Right renal cortex interstitium (tissue), 3 donors: ENCODE results near the gene PRDM5. TPM values are rescaled to one million over a fixed set of nuclear protein-coding genes. Genes with fewer than 3 reads are reported as not detected.

Experiments used
- DNase-seq, 3 donors: peaks; one replicate each; pipeline ENCODE4 v3.0.0-alpha.2; 2013; ENCODE audit warnings: low read depth in 3 of 3, low spot score in 2 of 3
- polyA plus RNA-seq, 3 donors: library from polyadenylated mRNA; unstranded; fragments of 120-200 nt; gene quantifications; one replicate each; pipeline ENCODE4 v1.2.1, GENCODE V29; 2013; ENCODE audit not compliant: insufficient read length in 3 of 3

The PRDM5 gene
- polyA plus RNA-seq, result 10 to 100 TPM; 15.4 to 18.5 (median 17.9) TPM

DNA sequence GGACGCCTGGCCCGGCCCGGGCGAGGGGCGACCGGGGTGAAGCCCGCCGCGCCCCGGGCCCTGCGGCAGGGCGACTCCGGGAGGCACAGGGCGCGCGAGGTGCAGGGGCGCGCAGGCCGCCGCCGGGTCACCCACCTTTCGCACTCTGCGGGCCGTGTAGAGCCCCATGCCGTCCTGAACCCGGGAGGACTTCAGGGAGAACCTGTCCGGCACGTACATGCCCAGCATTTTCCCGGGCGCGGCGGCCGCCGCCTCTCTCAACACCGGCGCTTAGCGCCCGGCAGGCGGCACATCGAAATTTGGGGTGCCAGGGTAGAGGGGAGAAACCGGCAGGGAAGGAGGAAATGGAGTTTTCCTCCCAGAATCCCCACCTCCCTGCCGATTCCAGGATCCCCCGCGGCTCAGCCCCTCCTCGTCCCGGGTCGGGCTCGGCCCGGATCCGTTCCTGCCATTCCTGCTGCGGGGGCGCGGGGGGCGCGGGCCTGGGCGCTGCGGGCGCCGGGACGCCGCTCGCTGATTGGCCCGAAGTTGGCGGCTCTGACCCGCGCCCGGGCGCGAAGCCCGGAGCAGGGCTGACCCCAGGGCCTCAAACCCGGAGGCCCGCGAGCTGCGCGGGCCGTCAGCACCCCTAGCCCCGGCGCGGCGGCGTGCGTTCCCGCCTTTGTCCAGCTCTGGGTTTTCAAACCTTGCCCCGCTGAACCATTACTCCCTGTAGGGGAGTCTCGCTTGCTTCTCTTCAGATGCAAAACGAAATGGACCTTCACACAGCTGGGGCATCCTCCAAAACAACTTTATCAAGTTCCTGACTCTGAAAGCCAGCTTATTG is at the start of gene PRDM5:
PRDM5 (minus strand) TSS at position 346 of the 826 bp plus-strand sequence; CDS start at position 228, 118 bp downstream.
- DNase-seq, result peak in 2 of 3 donors; percentile 54 to 63

DNA sequence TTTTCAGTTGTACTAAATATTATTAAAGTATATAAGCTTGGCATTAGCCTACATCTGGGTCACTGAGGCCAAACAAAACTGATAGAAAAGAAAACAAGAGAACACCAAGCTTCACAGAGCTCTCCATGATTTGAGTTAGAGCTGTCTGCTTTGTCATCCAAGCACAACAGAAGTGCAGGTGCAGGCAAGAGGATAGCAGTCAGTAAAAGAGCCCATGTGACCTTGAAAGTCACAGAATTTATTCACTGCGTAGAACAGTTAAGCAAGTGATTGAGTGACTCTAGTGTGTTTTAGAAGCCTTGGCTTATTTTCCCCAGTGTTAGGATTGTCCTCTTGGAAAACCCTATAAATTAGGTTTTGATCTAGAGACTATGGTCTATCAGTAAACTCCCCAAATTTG is 49.4 kb upstream of the PRDM5 start:
- no peak for DNase-seq

DNA sequence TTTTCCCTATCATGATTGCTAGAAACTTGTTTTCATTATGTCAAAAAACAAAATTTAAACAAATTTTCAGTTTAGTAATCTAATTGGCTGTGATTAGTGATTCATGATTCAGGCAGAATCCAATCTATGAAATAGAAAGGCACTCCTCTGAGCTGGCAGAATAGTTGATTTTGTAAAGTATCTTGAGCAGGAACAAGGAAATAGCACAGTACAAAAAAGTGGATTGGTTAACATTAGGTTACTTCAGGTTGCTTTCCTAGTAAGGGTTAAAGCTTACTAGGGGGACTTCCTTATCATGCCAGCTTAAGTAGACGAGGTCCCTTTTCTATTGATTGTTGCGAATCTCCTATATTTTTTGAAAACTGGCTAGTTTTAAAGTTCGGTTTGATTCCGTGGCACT is 43.4 kb upstream of the PRDM5 start:
- DNase-seq, result no peak

DNA sequence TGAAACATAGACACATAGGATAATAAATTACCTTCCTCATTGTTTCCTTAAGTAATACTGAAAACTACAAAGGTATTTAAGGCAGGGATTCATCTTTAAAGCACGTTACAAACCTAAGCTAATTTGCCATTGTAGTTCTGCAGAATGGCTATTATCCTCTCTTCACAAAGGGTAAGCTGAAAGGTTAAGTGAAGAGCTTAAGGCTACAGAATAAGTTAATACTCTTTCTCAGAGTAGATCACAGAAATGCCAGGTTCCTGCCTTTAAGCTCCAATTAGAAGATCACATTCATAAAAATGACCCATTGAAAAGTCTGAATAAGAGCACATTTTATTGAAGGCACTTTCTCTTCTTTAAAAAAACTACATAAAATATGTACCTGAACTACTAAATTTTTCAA is 42.1 kb upstream of the PRDM5 start:
- no peak for DNase-seq

DNA sequence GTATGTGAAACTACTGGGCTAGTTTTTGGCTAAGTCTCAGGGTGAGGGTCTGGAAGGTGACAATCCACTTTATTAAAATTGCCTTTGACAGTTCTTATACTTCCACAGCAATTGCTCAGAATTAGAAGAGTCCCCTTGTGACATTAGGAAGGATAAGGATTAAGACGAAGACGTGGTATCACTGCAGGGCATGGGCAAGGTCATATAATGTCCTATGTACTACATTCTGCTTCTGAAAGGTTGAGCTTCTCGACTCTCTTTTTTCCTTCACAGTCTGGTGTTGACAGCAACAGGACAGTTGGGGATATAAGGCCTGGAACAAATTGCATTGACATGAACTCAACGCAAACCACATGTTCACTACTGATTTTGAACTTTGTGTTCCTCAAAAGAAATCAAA is 40.9 kb upstream of the PRDM5 start:
- no peak for DNase-seq

DNA sequence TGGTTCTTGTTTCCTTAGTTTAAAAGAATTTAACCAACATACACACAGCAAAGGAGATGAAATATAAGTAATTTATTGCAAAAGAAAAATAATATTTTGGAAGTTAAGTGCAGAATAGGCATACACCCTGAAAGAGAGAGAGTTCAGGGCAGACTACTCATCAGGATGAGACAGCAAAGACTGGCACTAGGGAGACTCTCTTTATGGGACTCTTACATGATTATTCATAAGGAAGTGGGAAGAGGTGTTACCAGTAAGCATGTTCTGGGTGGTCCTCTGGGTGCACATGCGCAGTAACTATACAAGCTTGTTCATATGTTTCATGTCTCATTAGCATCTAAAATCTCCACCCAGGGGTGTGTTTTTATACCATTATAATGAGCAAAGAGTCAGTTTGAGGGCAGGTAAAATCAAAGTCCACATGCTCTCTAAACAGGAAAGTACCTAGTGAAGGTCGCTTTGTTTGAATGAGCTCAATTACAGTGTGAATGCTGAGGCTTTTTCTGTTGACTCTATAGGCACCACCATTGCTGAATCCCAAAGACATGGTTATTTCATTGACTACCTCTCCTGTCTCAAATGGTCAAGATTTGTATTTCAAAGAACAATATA is 38.2 kb upstream of the PRDM5 start:
- no peak for DNase-seq

DNA sequence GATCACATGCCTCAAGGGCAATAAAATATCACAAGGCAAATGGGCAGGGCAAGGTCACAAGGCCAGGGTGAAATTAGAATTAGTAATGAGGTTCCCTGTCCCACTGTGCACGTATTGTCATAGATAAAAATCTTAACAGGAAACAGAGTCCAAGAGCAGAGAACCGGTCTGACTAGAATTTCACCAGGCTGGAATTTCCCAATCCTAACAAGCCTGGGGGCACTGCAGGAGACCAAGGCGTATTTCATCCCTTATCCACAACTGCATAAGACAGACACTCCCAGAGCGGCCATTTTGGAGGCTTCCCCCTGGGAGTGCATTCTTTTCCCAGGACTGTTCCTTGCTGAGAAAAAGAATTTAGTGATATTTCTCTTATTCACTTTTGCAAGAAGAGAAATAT is 25.9 kb upstream of the PRDM5 start:
- DNase-seq, result no peak

DNA sequence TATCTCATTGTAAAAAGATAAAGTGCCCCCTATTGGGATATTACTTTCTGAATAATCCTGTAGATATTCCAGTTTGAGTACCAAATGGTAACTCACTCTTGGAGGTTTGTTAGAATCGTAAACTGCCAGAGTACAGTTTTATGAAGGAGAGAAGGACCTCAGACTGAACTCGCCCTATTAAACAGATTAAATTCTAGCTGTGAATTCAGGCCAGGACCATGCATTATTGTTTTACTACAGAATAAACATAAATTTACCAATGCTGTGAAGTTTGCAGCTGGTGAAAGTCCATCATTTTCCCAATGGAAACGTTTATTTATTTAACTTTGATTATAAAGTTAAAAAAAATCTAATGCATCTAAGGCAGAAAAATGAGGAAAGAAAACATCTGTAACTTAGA is 20.2 kb upstream of the PRDM5 start:
- DNase-seq, result peak in 1 of 3 donors; percentile 12

DNA sequence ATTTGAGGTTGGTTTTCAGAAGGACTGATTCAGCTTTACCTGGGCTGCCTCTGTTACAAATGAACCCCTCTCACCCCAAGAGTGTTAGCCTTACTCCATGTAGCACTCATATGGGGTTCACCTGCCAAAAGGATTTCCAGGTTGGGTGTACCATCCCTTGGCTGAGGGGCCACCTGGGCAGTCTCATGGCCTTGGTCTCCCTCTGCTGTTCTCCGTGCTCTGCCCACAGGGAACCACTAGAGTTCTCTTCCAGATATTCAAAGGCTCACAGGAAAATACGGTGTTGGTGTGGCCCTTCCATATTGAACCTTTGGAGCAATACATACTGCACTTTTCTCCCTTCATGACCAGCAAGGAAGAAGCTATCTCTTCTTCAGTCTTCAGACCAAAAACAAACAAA is 18.0 kb upstream of the PRDM5 start:
- DNase-seq, result no peak

DNA sequence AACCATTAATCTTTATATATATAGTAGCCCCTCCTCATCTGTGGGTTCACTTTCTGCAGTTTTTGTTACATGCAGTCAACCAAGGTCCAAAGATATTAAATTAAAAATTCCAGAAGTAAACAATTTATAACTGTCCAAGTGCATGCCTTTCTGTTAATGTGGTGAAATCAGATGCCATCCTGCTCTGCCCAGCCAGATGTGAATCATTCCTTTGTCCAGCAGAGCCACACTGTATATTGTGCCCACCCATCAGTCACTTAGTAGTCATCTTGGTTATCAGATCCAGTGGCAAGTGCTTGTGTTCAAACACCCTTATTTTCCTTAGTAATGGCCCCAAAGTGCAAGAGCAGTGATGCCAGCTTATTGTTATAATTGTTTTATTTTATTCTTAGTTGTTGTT is 17.2 kb upstream of the PRDM5 start:
- DNase-seq, result no peak

DNA sequence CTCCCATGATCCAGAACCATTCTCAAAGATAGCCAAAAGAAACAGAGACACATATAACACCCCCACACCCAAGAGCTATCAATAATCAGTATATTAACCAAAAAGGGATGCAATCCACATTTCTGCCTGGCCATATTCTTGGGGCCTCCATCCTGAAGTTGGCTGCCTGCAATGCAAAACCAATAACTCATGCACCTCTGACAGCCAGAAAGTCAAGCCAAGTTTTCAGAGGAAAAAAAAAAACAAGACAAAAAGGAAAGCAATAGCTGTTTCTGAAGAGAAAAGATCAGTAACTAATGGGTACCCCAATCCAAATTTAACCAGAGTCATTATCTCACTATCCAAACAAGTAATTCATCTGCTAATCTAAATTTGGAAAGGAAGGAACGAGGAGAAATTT is 7.3 kb upstream of the PRDM5 start:
- no peak for DNase-seq

DNA sequence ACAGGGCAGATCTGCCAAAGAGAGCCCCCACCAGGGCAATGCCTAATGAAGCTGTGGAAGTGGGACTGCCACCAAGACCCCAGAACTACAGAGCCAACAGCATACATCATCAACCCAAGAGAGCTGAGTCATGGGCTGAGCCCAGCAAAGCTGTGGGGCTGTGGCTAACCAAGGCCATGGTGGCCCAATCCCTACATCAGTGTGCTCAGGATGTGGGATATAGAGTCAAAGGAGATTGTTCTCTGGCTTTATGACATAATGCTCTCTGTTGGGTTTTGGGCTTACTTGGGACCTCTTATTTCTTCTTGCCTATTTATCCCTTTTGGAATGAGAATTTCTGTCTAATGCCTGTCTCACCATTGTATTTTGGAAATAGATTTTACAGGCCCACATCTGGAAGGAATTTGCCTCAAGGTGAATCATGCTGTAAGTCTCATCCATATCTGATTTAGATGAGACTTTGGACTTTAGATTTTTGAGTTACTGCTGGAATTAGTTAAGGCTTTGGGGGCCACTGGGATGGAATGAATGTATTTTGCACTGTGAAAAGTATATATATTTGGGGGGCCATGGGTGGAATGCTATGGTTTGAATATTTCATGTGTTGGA is 5.4 kb upstream of the PRDM5 start:
- no peak for DNase-seq

DNA sequence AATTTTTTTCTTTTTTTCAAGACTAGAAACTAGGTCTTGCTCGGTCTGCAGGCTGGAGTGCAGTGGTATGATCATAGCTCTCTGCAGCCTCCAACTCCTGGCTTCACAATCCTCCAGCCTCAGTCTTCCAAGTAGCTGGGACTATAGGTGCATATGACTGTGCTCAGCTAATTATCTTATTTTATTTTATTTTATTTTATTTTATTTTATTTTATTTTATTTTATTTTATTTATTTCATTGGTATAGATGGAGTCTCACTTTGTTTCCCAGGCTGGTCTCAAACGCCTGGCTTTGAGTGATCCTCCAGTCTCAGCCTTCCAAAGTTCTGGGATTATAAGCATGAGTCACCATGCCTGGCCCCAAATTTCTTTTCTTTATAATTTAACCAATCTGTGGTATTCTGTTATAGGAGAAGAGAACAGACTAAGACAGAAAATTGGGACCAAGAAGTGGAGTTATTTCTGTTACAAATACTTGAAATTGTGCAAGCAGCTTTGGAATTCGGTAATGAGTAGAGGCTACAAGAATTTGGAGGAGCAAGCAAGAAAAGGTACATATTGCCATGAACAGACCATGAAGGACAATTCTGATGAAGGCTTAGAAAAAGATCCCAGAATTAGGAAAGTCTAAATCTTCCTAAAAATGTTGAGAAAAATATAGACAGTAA is 4.0 kb upstream of the PRDM5 start:
- no peak for DNase-seq

DNA sequence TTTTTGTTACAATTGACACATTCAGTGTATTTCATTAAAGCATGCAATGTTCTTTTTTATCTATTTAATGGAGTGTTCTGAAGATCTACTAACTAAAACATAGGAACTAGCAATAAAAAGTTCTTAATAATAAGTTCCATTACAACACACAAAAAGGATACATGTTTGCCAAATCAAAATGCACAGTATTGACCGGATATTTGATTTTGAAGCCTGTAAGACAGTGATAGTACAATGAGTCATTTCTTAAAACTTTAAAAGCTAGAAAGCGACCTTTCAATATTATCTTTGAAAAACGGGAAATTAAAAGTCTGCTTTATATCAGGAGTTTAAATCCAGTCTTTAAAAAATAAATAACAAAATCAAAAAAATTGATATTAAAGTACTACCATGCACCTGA is 2.4 kb upstream of the PRDM5 start:
- DNase-seq, result no peak

DNA sequence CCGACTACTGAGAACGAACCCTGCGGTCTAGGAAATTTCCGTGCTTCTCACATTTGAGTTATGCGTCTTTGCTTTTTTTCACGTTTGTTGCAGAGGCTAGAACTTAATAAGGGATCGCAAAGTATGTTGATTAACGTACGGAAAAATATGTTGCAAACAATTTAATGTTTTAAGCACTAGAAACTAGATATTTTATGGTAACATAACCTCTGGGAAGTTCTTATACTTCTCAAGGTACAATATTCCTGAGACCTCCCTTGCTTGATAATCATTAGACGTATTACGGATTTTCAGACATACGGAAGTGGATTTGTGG is 639 bp upstream of the PRDM5 start:
- no peak for DNase-seq

DNA sequence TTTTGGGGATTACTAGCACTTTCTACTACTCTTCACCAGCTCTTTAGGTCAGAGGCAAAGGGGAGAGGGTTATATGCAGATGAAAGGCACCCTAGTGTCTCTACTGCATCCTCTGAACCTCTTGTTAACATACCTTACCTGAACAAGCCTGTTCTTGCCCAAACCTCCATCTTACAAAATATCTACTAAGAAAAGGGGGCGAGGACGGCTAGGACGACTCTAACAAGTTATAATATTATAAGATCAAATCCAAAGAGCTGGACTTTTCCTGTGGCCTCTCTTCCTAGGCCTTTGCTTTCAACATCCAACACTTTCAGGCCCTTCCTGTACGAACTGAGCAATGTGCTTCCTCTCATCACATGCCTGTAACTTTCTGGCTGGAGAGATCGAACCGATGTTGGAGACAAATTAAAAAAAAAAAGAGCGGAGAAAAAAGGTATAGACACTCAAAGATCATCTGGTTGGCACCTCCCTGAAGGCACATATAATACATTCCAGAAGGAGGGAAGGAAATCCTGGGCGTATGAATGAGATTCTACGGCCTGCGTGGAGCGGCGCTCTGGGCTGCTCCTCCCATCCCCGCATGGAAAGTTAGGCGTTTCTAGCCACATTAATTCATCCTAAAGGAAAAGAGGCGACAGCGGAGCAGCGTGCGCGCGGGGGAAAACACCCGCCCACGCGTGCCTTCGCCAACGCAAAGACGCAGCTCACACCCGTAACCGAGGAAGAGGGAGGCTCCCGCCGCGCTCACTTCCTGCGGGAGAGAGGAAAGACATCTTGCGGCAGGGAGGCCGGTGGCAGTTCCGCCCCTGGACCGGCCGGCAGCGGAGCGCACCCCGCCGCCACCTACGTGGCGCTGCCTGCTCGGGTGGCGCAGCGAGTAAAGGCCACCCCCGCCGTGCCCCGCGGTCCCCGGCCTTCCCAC is 808 bp downstream of the PRDM5 start:
- peak in 2 of 3 donors; percentile 43 to 55 for DNase-seq

DNA sequence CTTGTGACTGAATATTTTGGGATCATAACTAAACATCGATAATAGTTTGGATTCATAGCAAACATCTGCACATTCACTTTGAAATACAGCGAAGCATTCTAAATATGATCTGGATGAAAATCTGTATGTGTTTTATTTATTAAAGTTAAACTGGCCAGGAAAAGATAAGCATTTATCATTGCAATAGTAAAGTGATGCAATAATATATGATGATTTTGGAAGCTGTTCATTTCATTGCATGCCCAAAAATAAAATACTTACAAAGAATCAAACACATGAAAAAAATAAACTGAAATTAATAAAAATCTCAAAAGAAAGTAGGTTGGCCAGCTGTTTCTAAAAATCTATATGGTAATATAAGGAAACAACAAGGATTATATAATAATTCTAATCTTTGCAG is 1.9 kb downstream of the PRDM5 start:
- DNase-seq, result no peak

DNA sequence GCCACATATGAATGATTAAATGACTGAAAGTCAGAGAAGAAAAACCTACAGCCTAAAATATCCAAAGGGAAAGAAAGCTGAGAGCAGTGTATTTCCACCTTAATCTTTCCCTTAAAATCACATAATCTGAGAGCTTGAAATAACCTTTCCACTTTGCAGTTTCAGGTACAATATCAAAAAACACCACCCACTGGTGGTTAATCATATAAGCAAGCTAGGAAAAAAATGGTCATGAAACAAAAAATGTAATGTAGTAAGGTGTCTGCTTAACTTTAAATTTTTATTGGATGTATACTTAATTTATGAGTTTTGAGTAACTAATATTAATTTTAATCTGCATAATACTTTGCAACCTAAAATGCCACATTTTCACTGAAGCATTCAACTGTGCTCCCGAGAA is 3.2 kb downstream of the PRDM5 start:
- no peak for DNase-seq

DNA sequence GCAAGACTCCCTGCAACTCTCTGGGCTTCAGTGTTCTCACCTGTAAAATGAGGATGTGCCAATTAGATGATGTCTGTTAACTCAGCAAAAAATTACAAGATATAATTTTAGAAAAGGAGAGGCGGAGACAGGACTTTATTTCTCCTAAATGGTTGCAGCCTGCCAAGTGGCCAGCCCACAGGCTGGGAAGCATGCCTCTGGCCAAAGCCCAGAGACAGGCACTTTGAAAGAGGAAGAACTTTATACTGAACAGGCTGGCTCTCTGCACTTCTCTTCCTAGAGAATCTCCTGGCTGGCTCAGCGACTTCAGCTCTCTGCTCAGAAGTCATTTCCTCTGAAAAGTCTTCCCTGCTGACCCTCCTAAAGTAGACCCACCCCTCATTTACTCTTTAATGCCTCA is 3.7 kb downstream of the PRDM5 start:
- DNase-seq, result no peak

DNA sequence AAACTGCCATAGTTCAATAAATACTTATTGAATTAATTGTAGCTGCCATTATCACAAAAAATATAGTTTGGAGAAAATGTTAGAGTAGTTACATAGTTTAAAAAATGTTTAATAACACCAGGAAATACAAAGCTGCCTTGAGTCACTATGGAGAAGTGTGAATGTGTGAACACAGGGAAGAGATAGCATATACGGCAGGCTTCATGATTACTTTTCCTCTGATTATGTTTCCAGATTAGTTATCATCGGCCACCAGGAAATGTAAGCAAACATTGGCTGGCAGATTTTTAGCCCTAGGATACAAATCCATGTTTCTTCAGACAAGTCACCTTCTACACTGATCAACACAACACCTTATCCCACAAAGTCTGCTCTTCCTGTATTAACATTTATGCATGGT is 4.4 kb downstream of the PRDM5 start:
- DNase-seq, result no peak

DNA sequence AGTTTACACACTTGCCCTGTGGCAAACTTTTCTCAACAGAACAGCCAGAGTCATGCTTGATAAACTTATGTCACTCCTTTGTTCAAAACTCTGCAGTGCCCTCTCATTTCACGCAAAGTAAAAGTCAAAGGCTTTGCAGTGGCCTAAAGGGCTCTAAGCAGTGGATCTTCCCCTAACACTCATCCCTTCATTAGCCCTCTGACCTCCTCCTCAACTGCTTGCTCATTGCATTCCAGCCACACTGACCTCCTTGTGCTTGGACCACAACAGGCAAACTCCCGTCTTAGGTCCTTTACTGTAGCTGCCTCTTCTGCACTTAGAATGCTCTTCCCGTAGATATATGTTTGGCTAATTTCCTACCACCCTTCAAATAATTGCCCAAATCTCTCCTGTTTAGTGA is 5.6 kb downstream of the PRDM5 start:
- no peak for DNase-seq
